Measurements from ENCODE around the gene CSTPP1. TPM values are rescaled to one million over a fixed set of nuclear protein-coding genes. Genes with fewer than 3 reads are reported as not detected.

Gene CSTPP1
- total and polyA plus RNA-seq, 2 of the 8 experiments (the other 6 are each of a cell fraction or from before 2014, with no cell fraction given): 24.2 to 28.7 TPM

DNA sequence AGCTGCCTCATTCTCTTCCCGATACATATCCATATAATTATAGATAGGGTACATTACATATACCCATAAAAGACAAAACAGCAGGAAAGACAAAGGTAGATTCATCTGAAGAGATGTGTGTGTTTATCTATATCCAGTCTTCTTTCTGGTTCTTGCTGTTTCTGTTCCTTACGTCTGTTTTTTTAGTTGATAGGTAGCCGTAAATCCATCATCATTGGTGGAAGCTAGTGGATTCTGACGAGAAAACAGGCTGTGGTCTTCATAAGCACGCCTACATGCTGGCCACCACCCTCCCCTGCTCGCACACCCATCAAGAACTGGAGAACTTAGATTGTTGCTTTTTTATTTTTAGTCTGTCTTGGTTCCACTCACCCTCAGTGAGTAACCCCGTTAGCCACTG lies 188.5 kb downstream of the CSTPP1 start:
- H3K14ac ChIP-seq (ENCODE audit: insufficient read length): no peak overlapping the region
- no peaks in the 10 kb centered on the region for H3K23me2 ChIP-seq (ENCODE audit: low read depth, low read length)
- H3K27me3 ChIP-seq (replicated peaks in 1 of 4; ENCODE audit: control insufficient read depth in 3 of 4, extremely low read depth in 1 of 4, insufficient read depth in 3 of 4, low read length in 3 of 4): no peaks in the 10 kb centered on the region
- H4K8ac ChIP-seq (ENCODE audit: extremely low read depth, insufficient read depth, low read length): no peak overlapping the region
- H2AK5ac ChIP-seq (ENCODE audit: low read depth, low read length): no peak overlapping the region
- no peaks in the 10 kb centered on the region for H4K20me1 ChIP-seq (replicated peaks in 1 of 2; ENCODE audit: control insufficient read depth in 1 of 2, insufficient read depth in 2 of 2, low read length in 2 of 2)
- H2AFZ ChIP-seq (ENCODE audit: low read length): no peak overlapping the region
- FAIRE-seq (no peak), DNase-seq (ENCODE audit: low read depth in 1 of 2, low spot score in 2 of 2) (no peak)
- H4K5ac ChIP-seq (ENCODE audit: insufficient read length, low read depth, low read length): no peak overlapping the region
- H2BK5ac ChIP-seq (ENCODE audit: low read depth, low read length): no peak overlapping the region
- H2BK12ac ChIP-seq (ENCODE audit: low read depth, low read length): no peak overlapping the region
- TF ChIP-seq MAFK (IDR thresholded peaks at IDR 0.05; ENCODE audit: low read depth, low read length) (no peak), SP2 (IDR thresholded peaks at IDR 0.05; ENCODE audit: low read length) (no peak), KDM4A (IDR thresholded peaks at IDR 0.05; ENCODE audit: low read depth, low read length, severe bottlenecking) (no peak), PHF8 (conservative IDR thresholded peaks at IDR 0.05; ENCODE audit: low read depth, low read length) (no peak), SAP30 (IDR thresholded peaks at IDR 0.05; ENCODE audit: insufficient read depth, insufficient replicate concordance, low read length) (no peak), CHD1 (IDR thresholded peaks at IDR 0.05; ENCODE audit: low read depth, low read length) (no peak), ATF3 (IDR thresholded peaks at IDR 0.05; ENCODE audit: insufficient read depth, low read depth, low read length) (no peak), TBP (IDR thresholded peaks at IDR 0.05; ENCODE audit: low read depth, low read length) (no peak), POLR2A (IDR thresholded peaks at IDR 0.05; ENCODE audit: control extremely low read depth in 1 of 2, low read depth in 2 of 2, low read length in 2 of 2) (no peak), SP4 (IDR thresholded peaks at IDR 0.05; ENCODE audit: low read length) (no peak), BCL11A (IDR thresholded peaks at IDR 0.05; ENCODE audit: low read depth in 2 of 2, low read length in 2 of 2) (no peak)
- H4K91ac ChIP-seq (replicated peaks; ENCODE audit: insufficient read length, low read length): no peak overlapping the region
- no peak overlapping the region for H3K18ac ChIP-seq (ENCODE audit: extremely low read depth, low read length)
- no peak overlapping the region for H2BK20ac ChIP-seq (ENCODE audit: low read length)
- no peak overlapping the region for H3K23ac ChIP-seq (ENCODE audit: insufficient read length)
- POLR2A ChIA-PET (ENCODE audit: partially characterized antibody): interaction anchor here (0.6 to 1.0 kb wide), 2 partner anchors 13 to 581 kb away, joined by 3 read pairs; no protein-coding TSS in a partner anchor
- CTCF ChIA-PET (ENCODE audit: partially characterized antibody): no interaction called here
- H3K4ac ChIP-seq (replicated peaks; ENCODE audit: insufficient read length, low read depth, low read length): no peak overlapping the region
- no peak overlapping the region for H2BK15ac ChIP-seq (ENCODE audit: low read length)
- no peaks in the 10 kb centered on the region for H3K79me1 ChIP-seq (ENCODE audit: low read depth, low read length)
- no peak overlapping the region for H3K4me2 ChIP-seq (ENCODE audit: insufficient read depth in 1 of 2, low read depth in 2 of 2, low read length in 2 of 2)
- H3K9me3 ChIP-seq (ENCODE audit: insufficient read depth in 2 of 2, low read depth in 1 of 2, low read length in 1 of 2): no peaks in the 10 kb centered on the region
- H3K9ac ChIP-seq (replicated peaks in 1 of 4; ENCODE audit: extremely low read depth in 1 of 4, low read depth in 3 of 4, low read length in 3 of 4): no peak overlapping the region
- H3K4me1 ChIP-seq (replicated peaks in 1 of 4; ENCODE audit: control insufficient read depth in 3 of 4, insufficient read depth in 4 of 4, low read length in 3 of 4): peaks cover 0 to 7% (median 1%) of the 10 kb centered on the region in 4 experiments; a peak in 3 of 7 replicates
- H3K36me3 ChIP-seq (ENCODE audit: control insufficient read depth in 2 of 4, insufficient read depth in 4 of 4, low read length in 3 of 4): no peaks in the 10 kb centered on the region
- WGBS, 2 experiments (ENCODE audit: extremely low coverage in 1 of 2, insufficient coverage in 1 of 2, insufficient read length in 1 of 2, insufficient replicate concordance in 2 of 2, low coverage in 1 of 2, low lambda C conversion rate in 2 of 2, missing lambda C conversion rate in 1 of 2): 95% methylated on average over 7 of the region's 7 CpGs; no CpG with 5 or more reads in 1 of the 2 experiments
- no peak overlapping the region for H2BK120ac ChIP-seq (replicated peaks; ENCODE audit: low read depth, low read length)
- no peaks in the 10 kb centered on the region for H3K79me2 ChIP-seq (ENCODE audit: control insufficient read depth in 1 of 2, insufficient read depth in 2 of 2, low read length in 2 of 2)
- no peak overlapping the region for H3K4me3 ChIP-seq (ENCODE audit: extremely low read depth in 1 of 4, insufficient read depth in 2 of 4, low read depth in 3 of 4, low read length in 4 of 4)
- H3K56ac ChIP-seq (replicated peaks; ENCODE audit: insufficient read length, low read depth, low read length): no peak overlapping the region
- no peak overlapping the region for H3K27ac ChIP-seq (ENCODE audit: low read depth, low read length)
